ENCODE data around the gene EIF4H. TPM values are rescaled to one million over a fixed set of nuclear protein-coding genes. Genes with fewer than 3 reads are reported as not detected.
"Not testable (repeated sequence)": the region's sequence is repeated elsewhere in the genome, so short reads cannot be mapped to it uniquely, and the experiment has no call there.

EIF4H gene
- total RNA-seq, 1 experiment from 2014 or later: 318 TPM

- in situ Hi-C loops (cut with HindIII; ENCODE audit: low pct_unique_long_range_greater_than_20kb, low sequenced_read_pairs): no loop called here
These were observed 32.5 kb downstream of the EIF4H start for GRCh38 chr7:74206589-74207120.

DNA sequence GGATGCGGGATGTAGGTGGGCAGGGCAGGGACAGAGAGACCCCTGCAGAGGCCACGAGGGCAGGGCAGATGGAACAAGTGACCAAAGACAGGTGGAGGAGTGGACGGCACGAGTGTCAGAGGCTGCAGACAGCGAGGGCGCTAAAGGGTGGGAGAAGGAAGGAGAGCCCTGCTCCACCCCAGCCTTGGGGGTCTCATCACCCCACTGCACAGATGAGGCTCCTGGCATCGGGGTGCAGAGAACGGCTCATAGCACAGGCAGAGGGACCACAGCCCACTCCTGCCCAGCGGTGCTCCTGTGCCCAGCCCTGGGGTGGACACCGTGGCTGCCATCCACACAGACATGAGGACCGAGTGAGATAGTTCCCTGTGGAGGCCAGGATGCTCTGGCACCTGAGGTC lies 33.4 kb downstream of the EIF4H start:
- no peaks in the 10 kb centered on the region for H3K9me3 ChIP-seq (ENCODE audit: control insufficient read depth, insufficient read depth, low read depth, low read length)
- no TSS peak for BruUV-seq (replicated peaks)
- peaks cover 12% of the 10 kb centered on the region; the same call in 1 of the 2 replicates for H3K4me1 ChIP-seq (ENCODE audit: control insufficient read depth, insufficient read depth, low read length)
- no peak for TF ChIP-seq CTCF (IDR thresholded peaks at IDR 0.05)
- TF ChIP-seq SIN3A (IDR thresholded peaks at IDR 0.05; ENCODE audit: borderline replicate concordance, insufficient read depth, low read depth, low read length): no peak
- TF ChIP-seq REST (IDR thresholded peaks at IDR 0.05; ENCODE audit: insufficient read depth in 1 of 2, low read depth in 2 of 2, low read length in 1 of 2): no peak
- TF ChIP-seq POLR2AphosphoS5 (IDR thresholded peaks at IDR 0.05; ENCODE audit: low read depth, low read length): no peak
- TF ChIP-seq TCF7L2 (IDR thresholded peaks at IDR 0.05; ENCODE audit: low read depth, low read length): no peak
- no peak for ATAC-seq
- no peaks in the 10 kb centered on the region for H3K27me3 ChIP-seq (ENCODE audit: control insufficient read depth, insufficient read depth, low read length)
- intact Hi-C loops (cut with micrococcal nuclease; ENCODE audit: unreplicated experiment) (loop anchor here (2.0 to 10.0 kb wide), 2 partner anchors 143 to 193 kb away; no protein-coding TSS in a partner anchor), in situ Hi-C loops (cut with HindIII; ENCODE audit: low pct_unique_long_range_greater_than_20kb, low sequenced_read_pairs) (no loop called here)
- H3K36me3 ChIP-seq (ENCODE audit: control insufficient read depth, insufficient read depth, low read length): no peaks in the 10 kb centered on the region
- ChIA-PET POLR2A (no interaction called here), CTCF (interaction anchor here (0.6 to 0.8 kb wide), 5 partner anchors 51 to 193 kb away, joined by 3 to 11 read pairs (median 3); no protein-coding TSS in a partner anchor)
- H3K4me3 ChIP-seq (ENCODE audit: low read depth in 2 of 2, low read length in 2 of 2): no peak overlapping the region
- H3K27ac ChIP-seq (ENCODE audit: low read length): no peak overlapping the region
- DNase-seq (ENCODE audit: low read depth, low spot score): no peak

More at GRCh38 chr7:74206589-74207120, 32.5 kb downstream of the EIF4H start:
- peak; percentile 65 for DNase-seq (ENCODE audit: low read depth, low spot score)
- no TSS peak for BruUV-seq (replicated peaks)
- Histone ChIP-seq H3K4me3 (ENCODE audit: low read depth in 2 of 2, low read length in 2 of 2) (peak overlapping the region in 1 of 2 experiments; percentile 34; a peak in 2 of 4 replicates), H3K27me3 (ENCODE audit: control insufficient read depth, insufficient read depth, low read length) (no peaks in the 10 kb centered on the region), H3K27ac (ENCODE audit: low read length) (no peak overlapping the region), H3K4me1 (ENCODE audit: control insufficient read depth, insufficient read depth, low read length) (peaks cover 12% of the 10 kb centered on the region; the same call in 1 of the 2 replicates), H3K36me3 (ENCODE audit: control insufficient read depth, insufficient read depth, low read length) (no peaks in the 10 kb centered on the region), H3K9me3 (ENCODE audit: control insufficient read depth, insufficient read depth, low read depth, low read length) (no peaks in the 10 kb centered on the region)
- CTCF ChIA-PET: interaction anchor here (0.5 to 1.9 kb wide), 18 partner anchors 9 to 385 kb away, joined by 3 to 52 read pairs (median 4); no protein-coding TSS in a partner anchor
- intact Hi-C loops (cut with micrococcal nuclease; ENCODE audit: unreplicated experiment): loop anchor here (2.0 to 10.0 kb wide), 2 partner anchors 142 to 194 kb away; no protein-coding TSS in a partner anchor
- no peak for TF ChIP-seq POLR2AphosphoS5 (IDR thresholded peaks at IDR 0.05; ENCODE audit: low read depth, low read length)
- peak; percentile 98 for TF ChIP-seq CTCF (IDR thresholded peaks at IDR 0.05)
- ATAC-seq: peak; percentile 81
- POLR2A ChIA-PET: interaction anchor here (0.9 kb wide), 1 partner anchor 69 kb away, joined by 8 read pairs; no protein-coding TSS in a partner anchor

GRCh38 chr7:74208241-74208640 lies 34.1 kb downstream of the EIF4H start:
- intact Hi-C loops (cut with micrococcal nuclease; ENCODE audit: unreplicated experiment): loop anchor here (10.0 kb wide), 1 partner anchor 143 kb away; no protein-coding TSS in a partner anchor
- H3K36me3 ChIP-seq (ENCODE audit: control insufficient read depth, insufficient read depth, low read length); in situ Hi-C loops (cut with HindIII; ENCODE audit: low pct_unique_long_range_greater_than_20kb, low sequenced_read_pairs); H3K27ac ChIP-seq (ENCODE audit: low read length); ATAC-seq; H3K4me3 ChIP-seq (ENCODE audit: low read depth in 2 of 2, low read length in 2 of 2); H3K27me3 ChIP-seq (ENCODE audit: control insufficient read depth, insufficient read depth, low read length); H3K9me3 ChIP-seq (ENCODE audit: control insufficient read depth, insufficient read depth, low read depth, low read length); BruUV-seq (replicated peaks); DNase-seq (ENCODE audit: low read depth, low spot score); POLR2A ChIA-PET: not testable (repeated sequence)
- H3K4me1 ChIP-seq (ENCODE audit: control insufficient read depth, insufficient read depth, low read length): peaks cover 12% of the 10 kb centered on the region; the same call in 1 of the 2 replicates
- CTCF ChIA-PET: interaction anchor here (0.8 kb wide), 1 partner anchor 192 kb away, joined by 11 read pairs; no protein-coding TSS in a partner anchor

Data from Panc1 (cell line).